DOHH2 (cell line): ENCODE measurements around the gene RANBP3.

ENCODE experiments used
- H3F3A ChIP-seq: fragments of 200-600 bp; sonication (generic), shearing (Covaris generic); 2 replicates; pipeline ENCODE4 v1.6.0; 2016; ENCODE audit warnings: antibody characterized with exemption, mild to moderate bottlenecking; ENCODE audit not compliant: control insufficient read depth, insufficient read depth
- H3K27ac ChIP-seq: fragments of 200-600 bp; sonication (generic); 2 replicates; pipeline ENCODE4 v1.5.1; 2014; ENCODE audit warnings: low read depth, mild to moderate bottlenecking, low read length, moderate library complexity
- H3K27me3 ChIP-seq: fragments of 200-600 bp; sonication (generic); 2 replicates; pipeline ENCODE4 v1.6.1; 2014; ENCODE audit warnings: mild to moderate bottlenecking, low read length, mixed read lengths; ENCODE audit not compliant: control insufficient read depth
- H3K36me3 ChIP-seq: fragments of 200-600 bp; sonication (generic); 2 replicates; pipeline ENCODE4 v1.6.1; 2014; ENCODE audit warnings: mild to moderate bottlenecking, low read length, moderate library complexity, mixed read lengths; ENCODE audit not compliant: control insufficient read depth
- H3K4me1 ChIP-seq: fragments of 200-600 bp; sonication (generic); 2 replicates; pipeline ENCODE4 v1.6.1; 2014; ENCODE audit warnings: mild to moderate bottlenecking, low read length, mixed read lengths; ENCODE audit not compliant: control insufficient read depth
- H3K4me2 ChIP-seq: fragments of 200-600 bp; sonication (generic); 2 replicates; pipeline ENCODE4 v1.6.0; 2014; ENCODE audit warnings: mild to moderate bottlenecking, low read length, moderate library complexity
- H3K4me3 ChIP-seq: fragments of 200-600 bp; sonication (generic); 2 replicates; pipeline ENCODE4 v1.5.1; 2014; ENCODE audit warnings: mild to moderate bottlenecking, low read length, mixed read lengths
- H3K79me2 ChIP-seq: fragments of 200-600 bp; sonication (generic); 2 replicates; pipeline ENCODE4 v1.6.1; 2014; ENCODE audit warnings: mild to moderate bottlenecking, low read length, mixed read lengths; ENCODE audit not compliant: control insufficient read depth
- H3K9me2 ChIP-seq: fragments of 200-600 bp; sonication (generic); replicated peaks from 2 replicates; pipeline ENCODE4 v1.6.1; 2014; ENCODE audit warnings: mild to moderate bottlenecking, low read length, mixed read lengths; ENCODE audit not compliant: control insufficient read depth
- H3K9me3 ChIP-seq: fragments of 200-600 bp; sonication (generic); 2 replicates; pipeline ENCODE4 v1.6.1; 2014; ENCODE audit warnings: antibody characterized with exemption, low read length, mixed read lengths; ENCODE audit not compliant: control insufficient read depth, insufficient read depth
- H4K20me1 ChIP-seq: fragments of 200-600 bp; sonication (generic); 2 replicates; pipeline ENCODE4 v1.6.0; 2014; ENCODE audit warnings: low read depth, mild to moderate bottlenecking, antibody characterized with exemption, low read length, moderate library complexity; ENCODE audit not compliant: control insufficient read depth, insufficient read depth
- EZH2phosphoT487 ChIP-seq: fragments of 200-600 bp; sonication (generic); IDR thresholded peaks from 2 replicates; pipeline ENCODE4 v1.6.1; 2017; ENCODE audit warnings: borderline replicate concordance, mild to moderate bottlenecking, antibody characterized with exemption, low read length, moderate library complexity, mixed read lengths
- TF ChIP-seq, protein P1 (sequence below): fragments of 200-600 bp; sonication (generic); IDR thresholded peaks from one replicate; pipeline ENCODE4 v1.5.1; 2014; ENCODE audit warnings: antibody characterized with exemption, mild to moderate bottlenecking, low read depth, low read length; ENCODE audit not compliant: poor library complexity, severe bottlenecking

The RANBP3 gene

DNA sequence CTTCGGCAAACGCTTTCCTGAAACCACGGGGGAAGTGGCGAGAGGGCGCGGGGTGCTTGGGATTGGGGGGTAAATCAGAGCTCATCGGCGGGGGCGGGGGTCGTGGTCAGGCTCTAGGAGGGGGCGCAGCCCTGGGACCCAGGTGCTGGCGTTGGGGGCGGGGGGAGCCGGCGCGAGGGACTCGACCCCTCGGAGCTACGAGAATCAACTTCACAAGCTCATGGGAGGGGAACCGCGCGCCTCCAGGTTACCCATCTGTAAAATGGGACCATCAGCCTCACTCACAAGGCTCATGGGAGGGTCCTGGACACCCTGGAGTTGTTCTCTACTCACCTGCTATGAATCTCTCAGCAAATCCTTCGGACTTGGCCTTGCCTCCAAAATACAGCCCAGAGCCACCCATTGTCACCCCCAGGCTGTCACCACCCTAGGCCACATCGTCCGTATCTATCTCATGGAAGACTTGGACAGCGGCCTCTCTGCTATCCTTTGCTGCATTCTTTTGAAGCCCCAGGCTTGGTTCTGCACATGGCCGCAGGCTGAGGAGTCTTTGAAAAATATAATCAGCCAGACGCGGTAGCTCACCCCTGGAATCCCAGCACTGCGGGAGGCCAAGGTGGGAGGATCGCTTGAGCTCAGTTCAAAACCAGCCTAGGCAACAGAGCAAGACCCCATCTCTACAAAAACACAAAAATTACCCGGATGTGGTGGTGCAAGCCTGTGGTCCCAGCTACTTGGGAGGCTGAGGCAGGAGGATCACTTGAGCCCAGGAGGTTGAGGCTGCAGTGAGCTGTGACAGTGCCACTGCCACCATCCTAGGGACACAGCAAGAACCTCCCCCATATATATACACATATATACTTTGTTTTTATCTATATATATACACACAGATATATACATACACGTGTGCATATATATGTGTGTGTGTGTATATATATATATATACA, 939 bp upstream of the RANBP3 start:
- Histone ChIP-seq H3K9me3 (no peaks in the 10 kb centered on the region), H3K4me3 (peak overlapping the region; percentile 92), H3K79me2 (peaks cover 66% of the 10 kb centered on the region), H3F3A (peaks cover 10% of the 10 kb centered on the region; the same call in 1 of the 2 replicates), H3K4me2 (peak overlapping the region; percentile 83), H3K9me2 (no peaks in the 10 kb centered on the region), H3K4me1 (peaks cover 43% of the 10 kb centered on the region), H3K36me3 (peaks cover 49% of the 10 kb centered on the region), H4K20me1 (peaks cover 18% of the 10 kb centered on the region), H3K27me3 (no peaks in the 10 kb centered on the region), H3K27ac (peak overlapping the region; percentile 72)
- TF ChIP-seq, protein P1, sequence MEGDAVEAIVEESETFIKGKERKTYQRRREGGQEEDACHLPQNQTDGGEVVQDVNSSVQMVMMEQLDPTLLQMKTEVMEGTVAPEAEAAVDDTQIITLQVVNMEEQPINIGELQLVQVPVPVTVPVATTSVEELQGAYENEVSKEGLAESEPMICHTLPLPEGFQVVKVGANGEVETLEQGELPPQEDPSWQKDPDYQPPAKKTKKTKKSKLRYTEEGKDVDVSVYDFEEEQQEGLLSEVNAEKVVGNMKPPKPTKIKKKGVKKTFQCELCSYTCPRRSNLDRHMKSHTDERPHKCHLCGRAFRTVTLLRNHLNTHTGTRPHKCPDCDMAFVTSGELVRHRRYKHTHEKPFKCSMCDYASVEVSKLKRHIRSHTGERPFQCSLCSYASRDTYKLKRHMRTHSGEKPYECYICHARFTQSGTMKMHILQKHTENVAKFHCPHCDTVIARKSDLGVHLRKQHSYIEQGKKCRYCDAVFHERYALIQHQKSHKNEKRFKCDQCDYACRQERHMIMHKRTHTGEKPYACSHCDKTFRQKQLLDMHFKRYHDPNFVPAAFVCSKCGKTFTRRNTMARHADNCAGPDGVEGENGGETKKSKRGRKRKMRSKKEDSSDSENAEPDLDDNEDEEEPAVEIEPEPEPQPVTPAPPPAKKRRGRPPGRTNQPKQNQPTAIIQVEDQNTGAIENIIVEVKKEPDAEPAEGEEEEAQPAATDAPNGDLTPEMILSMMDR: no peak

DNA sequence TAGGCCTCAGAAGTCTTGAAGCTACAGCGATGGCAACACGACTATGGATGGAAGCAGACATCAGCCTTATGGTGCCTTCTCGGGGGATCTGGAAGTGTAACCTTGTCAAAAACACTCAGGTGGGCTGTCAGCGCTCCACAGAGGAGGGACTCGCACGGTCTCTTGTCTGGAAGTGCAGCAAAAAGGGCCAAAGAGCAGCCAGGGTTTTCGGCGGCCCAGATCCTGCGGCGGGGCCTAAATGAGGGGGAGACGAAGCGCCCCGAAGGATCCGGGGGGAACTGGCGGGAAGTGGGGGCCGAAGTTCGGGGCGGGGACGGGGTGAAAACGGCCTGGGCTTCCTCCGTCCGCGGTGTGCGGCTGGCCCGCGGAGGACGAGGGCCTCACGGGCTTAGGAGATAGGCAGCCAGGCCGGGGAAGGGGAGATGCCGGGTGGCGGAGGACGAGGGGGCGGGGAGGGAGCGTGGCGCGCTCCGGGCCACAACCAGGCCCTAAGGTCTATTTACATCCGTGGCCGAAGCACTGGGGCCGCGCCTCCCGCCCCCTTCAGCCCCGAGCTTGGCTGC, 637 bp downstream of the RANBP3 start:
- Histone ChIP-seq H3K27ac (peak overlapping the region; percentile 72), H3K27me3 (no peaks in the 10 kb centered on the region), H3F3A (peaks cover 3% of the 10 kb centered on the region; the same call in 1 of the 2 replicates), H3K4me1 (peaks cover 43% of the 10 kb centered on the region), H3K4me2 (peak overlapping the region; percentile 95), H3K9me2 (no peaks in the 10 kb centered on the region), H3K36me3 (peaks cover 63% of the 10 kb centered on the region), H3K9me3 (no peaks in the 10 kb centered on the region), H4K20me1 (peaks cover 24% of the 10 kb centered on the region), H3K79me2 (peaks cover 82% of the 10 kb centered on the region), H3K4me3 (peak overlapping the region; percentile 92)
- TF ChIP-seq EZH2phosphoT487: no peak
- TF ChIP-seq, protein P1: no peak

DNA sequence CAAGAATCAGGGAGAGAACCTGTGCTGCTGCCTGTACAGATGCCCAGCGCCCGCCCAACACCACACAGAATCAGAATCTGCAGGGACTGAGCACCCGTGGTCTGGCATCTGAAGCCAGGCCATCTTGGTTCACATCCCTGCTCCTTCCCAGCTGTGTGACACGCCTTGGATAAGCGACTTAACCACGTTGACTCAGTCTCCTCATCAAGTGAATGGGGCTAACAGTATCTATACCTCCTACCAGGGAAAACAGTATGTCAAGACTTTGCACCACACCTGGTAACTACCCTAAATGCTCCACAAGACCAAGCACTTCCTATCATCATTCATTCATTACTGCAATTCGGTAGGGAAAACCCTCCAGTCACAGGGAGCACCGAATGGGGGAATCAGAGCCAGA, 1.2 kb downstream of the RANBP3 start:
- peaks cover 24% of the 10 kb centered on the region for H4K20me1 ChIP-seq
- no peaks in the 10 kb centered on the region for H3K27me3 ChIP-seq
- H3K9me3 ChIP-seq: no peaks in the 10 kb centered on the region
- peaks cover 43% of the 10 kb centered on the region for H3K4me1 ChIP-seq
- H3K36me3 ChIP-seq: peaks cover 66% of the 10 kb centered on the region
- peaks cover 3% of the 10 kb centered on the region; the same call in 1 of the 2 replicates for H3F3A ChIP-seq
- peaks cover 87% of the 10 kb centered on the region for H3K79me2 ChIP-seq
- H3K4me2 ChIP-seq: peak overlapping the region; percentile 95
- no peak for TF ChIP-seq EZH2phosphoT487
- TF ChIP-seq, protein P1: no peak
- H3K9me2 ChIP-seq: no peaks in the 10 kb centered on the region
- peak overlapping the region; percentile 72; the same call in 1 of the 2 replicates for H3K27ac ChIP-seq
- peak overlapping the region; percentile 92 for H3K4me3 ChIP-seq
